WTC11 (cell line): ENCODE data around the gene RIOX2. TPM values are rescaled to one million over a fixed set of nuclear protein-coding genes. Genes with fewer than 3 reads are reported as not detected.

Source experiments
- ATAC-seq: fragments of 200-7000 bp; cut with Tn5 transposase; 2 replicates; pipeline ENCODE4 v1.10.0; 2021; ENCODE audit warnings: mild to moderate bottlenecking, moderate library complexity
- CTCF ChIA-PET: fragments of 300-600 bp; sonication (Branson Sonifier 250); formaldehyde crosslinking; loops from one replicate; lab custom pipeline; 2021; ENCODE audit warnings: antibody characterized with exemption; lab: Charles Lee
- POLR2A ChIA-PET: fragments of 350-600 bp; sonication (Branson Sonifier 250); formaldehyde crosslinking; loops from one replicate; lab custom pipeline; 2021; ENCODE audit warnings: antibody characterized with exemption; lab: Charles Lee
- DNase-seq: peaks from one replicate; pipeline ENCODE4 v3.0.0; 2021; ENCODE audit warnings: low spot score
- H3K27ac Mint-ChIP-seq: 2 replicates; pipeline ENCODE4 v1.8.0; 2021; ENCODE audit warnings: mixed read lengths
- H3K27me3 Mint-ChIP-seq: 2 replicates; pipeline ENCODE4 v1.8.0; 2021; ENCODE audit warnings: low read depth, mild to moderate bottlenecking, moderate library complexity, mixed read lengths
- H3K36me3 Mint-ChIP-seq: 2 replicates; pipeline ENCODE4 v1.8.0; 2021; ENCODE audit warnings: mixed read lengths
- H3K4me1 Mint-ChIP-seq: 2 replicates; pipeline ENCODE4 v1.8.0; 2022; ENCODE audit warnings: mixed read lengths
- H3K4me3 Mint-ChIP-seq: 2 replicates; pipeline ENCODE4 v1.8.0; 2021; ENCODE audit warnings: mild to moderate bottlenecking, moderate library complexity, mixed read lengths
- H3K9me3 Mint-ChIP-seq: 2 replicates; pipeline ENCODE4 v1.8.0; 2021; ENCODE audit warnings: mixed read lengths
- AFF4 ChIP-seq: sonication (generic); formaldehyde crosslinking; IDR thresholded peaks from 2 replicates; pipeline ENCODE4 v1.8.1; 2023; ENCODE audit warnings: mild to moderate bottlenecking, missing genetic modification reagents, borderline replicate concordance
- FOXK1 ChIP-seq: sonication (generic); formaldehyde crosslinking; IDR thresholded peaks from 2 replicates; pipeline ENCODE4 v1.8.0; 2022; ENCODE audit warnings: mild to moderate bottlenecking, moderate library complexity, missing genetic modification reagents
- GABPB1 ChIP-seq: sonication (generic); formaldehyde crosslinking; IDR thresholded peaks from 2 replicates; pipeline ENCODE4 v1.8.1; 2023; ENCODE audit warnings: mild to moderate bottlenecking, missing genetic modification reagents
- MXD4 ChIP-seq: fragments of 250-450 bp; sonication (Bioruptor Pico); IDR thresholded peaks from 2 replicates; pipeline ENCODE4 v1.8.0; 2021; ENCODE audit warnings: mild to moderate bottlenecking, moderate library complexity, borderline replicate concordance
- NR2C2 ChIP-seq: sonication (generic); formaldehyde crosslinking; IDR thresholded peaks from 2 replicates; pipeline ENCODE4 v1.8.0; 2022; ENCODE audit warnings: mild to moderate bottlenecking, missing genetic modification reagents
- TEAD1 ChIP-seq: sonication (generic); formaldehyde crosslinking; IDR thresholded peaks from 2 replicates; pipeline ENCODE4 v1.8.0; 2022; ENCODE audit warnings: mild to moderate bottlenecking, missing genetic modification reagents
- USF2 ChIP-seq: sonication (generic); formaldehyde crosslinking; IDR thresholded peaks from 2 replicates; pipeline ENCODE4 v1.8.1; 2023; ENCODE audit warnings: mild to moderate bottlenecking, missing genetic modification reagents, moderate library complexity
- ZNF512 ChIP-seq: sonication (generic); formaldehyde crosslinking; IDR thresholded peaks from 2 replicates; pipeline ENCODE4 v1.8.1; 2022; ENCODE audit warnings: missing genetic modification reagents, borderline replicate concordance
- total RNA-seq: library from RNA; stranded (reverse); gene quantifications from 3 replicates; pipeline ENCODE4 v1.2.3, GENCODE V29; 2021
- TF ChIP-seq, protein P1 (sequence below): sonication (generic); formaldehyde crosslinking; IDR thresholded peaks from 2 replicates; pipeline ENCODE4 v1.8.1; 2022; ENCODE audit warnings: low read depth, missing genetic modification reagents, borderline replicate concordance
- TF ChIP-seq, protein P2 (sequence below): sonication (generic); formaldehyde crosslinking; IDR thresholded peaks from 2 replicates; pipeline ENCODE4 v1.8.0; 2022; ENCODE audit warnings: mild to moderate bottlenecking, missing genetic modification reagents
- TF ChIP-seq, protein P3 (sequence below): sonication (generic); formaldehyde crosslinking; IDR thresholded peaks from 2 replicates; pipeline ENCODE4 v1.8.1; 2023; ENCODE audit warnings: mild to moderate bottlenecking, missing genetic modification reagents
- TF ChIP-seq, protein P4 (sequence below): sonication (generic); formaldehyde crosslinking; IDR thresholded peaks from 2 replicates; pipeline ENCODE4 v1.8.0; 2023; ENCODE audit warnings: mild to moderate bottlenecking, missing genetic modification reagents
- TF ChIP-seq, protein P5 (sequence below): sonication (generic); formaldehyde crosslinking; conservative IDR thresholded peaks from 2 replicates; pipeline ENCODE4 v1.8.1; 2022; ENCODE audit warnings: mild to moderate bottlenecking, missing genetic modification reagents

The RIOX2 gene
- total RNA-seq, 1 experiment from 2014 or later: 11.0 TPM

- no peak for TF ChIP-seq GABPB1 (CRISPR knock-in tag)
- TF ChIP-seq FOXK1 (CRISPR knock-in tag): no peak
- no peak for TF ChIP-seq TEAD1 (CRISPR knock-in tag)
- TF ChIP-seq, protein P1, sequence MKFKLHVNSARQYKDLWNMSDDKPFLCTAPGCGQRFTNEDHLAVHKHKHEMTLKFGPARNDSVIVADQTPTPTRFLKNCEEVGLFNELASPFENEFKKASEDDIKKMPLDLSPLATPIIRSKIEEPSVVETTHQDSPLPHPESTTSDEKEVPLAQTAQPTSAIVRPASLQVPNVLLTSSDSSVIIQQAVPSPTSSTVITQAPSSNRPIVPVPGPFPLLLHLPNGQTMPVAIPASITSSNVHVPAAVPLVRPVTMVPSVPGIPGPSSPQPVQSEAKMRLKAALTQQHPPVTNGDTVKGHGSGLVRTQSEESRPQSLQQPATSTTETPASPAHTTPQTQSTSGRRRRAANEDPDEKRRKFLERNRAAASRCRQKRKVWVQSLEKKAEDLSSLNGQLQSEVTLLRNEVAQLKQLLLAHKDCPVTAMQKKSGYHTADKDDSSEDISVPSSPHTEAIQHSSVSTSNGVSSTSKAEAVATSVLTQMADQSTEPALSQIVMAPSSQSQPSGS (CRISPR knock-in tag): no peak
- TF ChIP-seq MXD4 (CRISPR knock-in tag): no peak
- TF ChIP-seq, protein P2, sequence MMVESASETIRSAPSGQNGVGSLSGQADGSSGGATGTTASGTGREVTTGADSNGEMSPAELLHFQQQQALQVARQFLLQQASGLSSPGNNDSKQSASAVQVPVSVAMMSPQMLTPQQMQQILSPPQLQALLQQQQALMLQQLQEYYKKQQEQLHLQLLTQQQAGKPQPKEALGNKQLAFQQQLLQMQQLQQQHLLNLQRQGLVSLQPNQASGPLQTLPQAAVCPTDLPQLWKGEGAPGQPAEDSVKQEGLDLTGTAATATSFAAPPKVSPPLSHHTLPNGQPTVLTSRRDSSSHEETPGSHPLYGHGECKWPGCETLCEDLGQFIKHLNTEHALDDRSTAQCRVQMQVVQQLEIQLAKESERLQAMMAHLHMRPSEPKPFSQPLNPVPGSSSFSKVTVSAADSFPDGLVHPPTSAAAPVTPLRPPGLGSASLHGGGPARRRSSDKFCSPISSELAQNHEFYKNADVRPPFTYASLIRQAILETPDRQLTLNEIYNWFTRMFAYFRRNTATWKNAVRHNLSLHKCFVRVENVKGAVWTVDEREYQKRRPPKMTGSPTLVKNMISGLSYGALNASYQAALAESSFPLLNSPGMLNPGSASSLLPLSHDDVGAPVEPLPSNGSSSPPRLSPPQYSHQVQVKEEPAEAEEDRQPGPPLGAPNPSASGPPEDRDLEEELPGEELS: no peak
- TF ChIP-seq, protein P3, sequence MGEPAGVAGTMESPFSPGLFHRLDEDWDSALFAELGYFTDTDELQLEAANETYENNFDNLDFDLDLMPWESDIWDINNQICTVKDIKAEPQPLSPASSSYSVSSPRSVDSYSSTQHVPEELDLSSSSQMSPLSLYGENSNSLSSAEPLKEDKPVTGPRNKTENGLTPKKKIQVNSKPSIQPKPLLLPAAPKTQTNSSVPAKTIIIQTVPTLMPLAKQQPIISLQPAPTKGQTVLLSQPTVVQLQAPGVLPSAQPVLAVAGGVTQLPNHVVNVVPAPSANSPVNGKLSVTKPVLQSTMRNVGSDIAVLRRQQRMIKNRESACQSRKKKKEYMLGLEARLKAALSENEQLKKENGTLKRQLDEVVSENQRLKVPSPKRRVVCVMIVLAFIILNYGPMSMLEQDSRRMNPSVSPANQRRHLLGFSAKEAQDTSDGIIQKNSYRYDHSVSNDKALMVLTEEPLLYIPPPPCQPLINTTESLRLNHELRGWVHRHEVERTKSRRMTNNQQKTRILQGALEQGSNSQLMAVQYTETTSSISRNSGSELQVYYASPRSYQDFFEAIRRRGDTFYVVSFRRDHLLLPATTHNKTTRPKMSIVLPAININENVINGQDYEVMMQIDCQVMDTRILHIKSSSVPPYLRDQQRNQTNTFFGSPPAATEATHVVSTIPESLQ (CRISPR knock-in tag): no peak
- TF ChIP-seq NR2C2 (CRISPR knock-in tag): no peak
- TF ChIP-seq ZNF512: no peak
- no peak for TF ChIP-seq AFF4 (CRISPR knock-in tag)
- TF ChIP-seq, protein P4, sequence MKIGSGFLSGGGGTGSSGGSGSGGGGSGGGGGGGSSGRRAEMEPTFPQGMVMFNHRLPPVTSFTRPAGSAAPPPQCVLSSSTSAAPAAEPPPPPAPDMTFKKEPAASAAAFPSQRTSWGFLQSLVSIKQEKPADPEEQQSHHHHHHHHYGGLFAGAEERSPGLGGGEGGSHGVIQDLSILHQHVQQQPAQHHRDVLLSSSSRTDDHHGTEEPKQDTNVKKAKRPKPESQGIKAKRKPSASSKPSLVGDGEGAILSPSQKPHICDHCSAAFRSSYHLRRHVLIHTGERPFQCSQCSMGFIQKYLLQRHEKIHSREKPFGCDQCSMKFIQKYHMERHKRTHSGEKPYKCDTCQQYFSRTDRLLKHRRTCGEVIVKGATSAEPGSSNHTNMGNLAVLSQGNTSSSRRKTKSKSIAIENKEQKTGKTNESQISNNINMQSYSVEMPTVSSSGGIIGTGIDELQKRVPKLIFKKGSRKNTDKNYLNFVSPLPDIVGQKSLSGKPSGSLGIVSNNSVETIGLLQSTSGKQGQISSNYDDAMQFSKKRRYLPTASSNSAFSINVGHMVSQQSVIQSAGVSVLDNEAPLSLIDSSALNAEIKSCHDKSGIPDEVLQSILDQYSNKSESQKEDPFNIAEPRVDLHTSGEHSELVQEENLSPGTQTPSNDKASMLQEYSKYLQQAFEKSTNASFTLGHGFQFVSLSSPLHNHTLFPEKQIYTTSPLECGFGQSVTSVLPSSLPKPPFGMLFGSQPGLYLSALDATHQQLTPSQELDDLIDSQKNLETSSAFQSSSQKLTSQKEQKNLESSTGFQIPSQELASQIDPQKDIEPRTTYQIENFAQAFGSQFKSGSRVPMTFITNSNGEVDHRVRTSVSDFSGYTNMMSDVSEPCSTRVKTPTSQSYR: no peak
- TF ChIP-seq, protein P5, sequence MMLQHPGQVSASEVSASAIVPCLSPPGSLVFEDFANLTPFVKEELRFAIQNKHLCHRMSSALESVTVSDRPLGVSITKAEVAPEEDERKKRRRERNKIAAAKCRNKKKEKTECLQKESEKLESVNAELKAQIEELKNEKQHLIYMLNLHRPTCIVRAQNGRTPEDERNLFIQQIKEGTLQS (CRISPR knock-in tag): no peak
- TF ChIP-seq USF2 (CRISPR knock-in tag): no peak
- no peak for ATAC-seq
- Mint-ChIP-seq H3K4me1 (peaks cover 2% of the 10 kb centered on the region), H3K36me3 (peaks cover 20% of the 10 kb centered on the region), H3K9me3 (no peaks in the 10 kb centered on the region), H3K27ac (no peak overlapping the region), H3K27me3 (no peaks in the 10 kb centered on the region), H3K4me3 (no peak overlapping the region)
- POLR2A ChIA-PET: no interaction called here
- DNase-seq: no peak
- CTCF ChIA-PET: no interaction called here
Observed at GRCh38 chr3:97916576-97916975, 55.7 kb downstream of the RIOX2 start.
